Right lobe of liver (tissue), 4 donors: Measurements from ENCODE around the gene SLC22A23.

Experiments used
- CTCF ChIP-seq, 4 donors: fragments of 200-600 bp in 3 of 4; fragments of 450-650 bp in 1 of 4; IDR thresholded peaks; one replicate each; pipeline versions ENCODE4 v1.5.1 to v1.8.0; 2016 to 2022; ENCODE audit warnings: antibody characterized with exemption in 4 of 4, mild to moderate bottlenecking in 2 of 4
- POLR2A ChIP-seq: fragments of 450-650 bp; IDR thresholded peaks from one replicate; pipeline ENCODE4 v1.6.1; 2017; ENCODE audit warnings: antibody characterized with exemption, mild to moderate bottlenecking
- donor health status: DM: no; HTN: no; CAD: no.
- donor health status: DM: no; HTN: no; CAD: no.
- donor health status: DM: no; HTN: yes; CAD: no.

- TF ChIP-seq CTCF (IDR thresholded peaks at IDR 0.05) (no peak), POLR2A (no peak)
These were observed 166.5 kb downstream of the SLC22A23 start for GRCh38 chr6:3290149-3290930.
